HCT116 (cell line): Measurements from ENCODE around the gene JPH3. TPM values are rescaled to one million over a fixed set of nuclear protein-coding genes. Genes with fewer than 3 reads are reported as not detected.

Experiments used
- ATAC-seq: fragments of 200-7000 bp; cut with Tn5 transposase; 2 replicates; pipeline ENCODE4 v1.9.1; 2020; ENCODE audit warnings: mild to moderate bottlenecking, moderate library complexity
- BruUV-seq: library from RNA; stranded (reverse); fragments of 400-500 nt; replicated peaks from 2 replicates; lab custom pipeline; 2021; lab: Mats Ljungman, UMichigan
- CTCF ChIA-PET: fragments of 300-600 bp; sonication (Branson Sonifier 250); formaldehyde crosslinking; loops from one replicate; lab custom pipeline; 2021; ENCODE audit warnings: antibody characterized with exemption; lab: Charles Lee
- POLR2A ChIA-PET: fragments of 300-600, 350-600 bp; sonication (Branson Sonifier 250); formaldehyde crosslinking; loops from one replicate; lab custom pipeline; 2021; ENCODE audit warnings: antibody characterized with exemption; lab: Charles Lee
- RAD21 ChIA-PET, 2 experiments: fragments of 300-600 bp; sonication (Branson Sonifier 250); formaldehyde crosslinking; loops; one replicate each; lab custom pipeline; 2023; ENCODE audit warnings: low total read pairs in 2 of 2; ENCODE audit not compliant: uncharacterized antibody in 2 of 2, unreplicated experiment in 2 of 2, low non-redundant PET in 1 of 2; lab: Charles Lee
- DNase-seq: peaks from one replicate; pipeline ENCODE4 v3.0.0-alpha.2; 2010; ENCODE audit warnings: low read depth, low spot score
- H2AFZ ChIP-seq: fragments of 200-600 bp; shearing (Covaris generic), sonication (generic); 2 replicates; pipeline ENCODE4 v1.6.1; 2017; ENCODE audit warnings: low read depth, mixed run types, mixed read lengths, antibody characterized with exemption, low read length; ENCODE audit not compliant: poor library complexity, severe bottlenecking
- H3K27ac ChIP-seq: 2 replicates; pipeline ENCODE4 v1.5.1; 2012; ENCODE audit warnings: low read depth, low read length
- H3K27me3 ChIP-seq: fragments of 200-600 bp; sonication (generic); 2 replicates; pipeline ENCODE4 v1.6.1; 2016; ENCODE audit warnings: mixed run types, low read length, mixed read lengths; ENCODE audit not compliant: insufficient read depth
- H3K36me3 ChIP-seq, 2 experiments: fragments of 200-500 bp in 1 of 2; fragments of 200-600 bp in 1 of 2; sonication (Bioruptor generic) in 1 of 2; sonication (generic) in 1 of 2; 2 replicates each; pipeline versions ENCODE4 v1.5.1 to v1.6.1; 2014 to 2016; ENCODE audit warnings: low read length in 2 of 2, inconsistent platforms in 1 of 2, mixed read lengths in 1 of 2, mixed run types in 1 of 2; ENCODE audit not compliant: insufficient read depth in 2 of 2, control insufficient read depth in 1 of 2
- H3K4me1 ChIP-seq, 2 experiments: fragments of 200-600 bp in 1 of 2; sonication (generic) in 1 of 2; 2 replicates each; pipeline versions ENCODE4 v1.5.1 to v1.6.1; 2012 to 2017; ENCODE audit warnings: low read length in 2 of 2, inconsistent platforms in 1 of 2, mild to moderate bottlenecking in 1 of 2, mixed read lengths in 1 of 2, mixed run types in 1 of 2, moderate library complexity in 1 of 2; ENCODE audit not compliant: insufficient read depth in 2 of 2, control insufficient read depth in 1 of 2
- H3K4me2 ChIP-seq: fragments of 200-600 bp; sonication (generic); 2 replicates; pipeline ENCODE4 v1.6.1; 2017; ENCODE audit warnings: mixed run types, low read length, mixed read lengths
- H3K4me3 ChIP-seq, 2 experiments: fragments of 200-600 bp in 1 of 2; sonication (generic) in 1 of 2; replicated peaks in 1 of 2; 2 replicates each; pipeline ENCODE4 v1.5.1; 2011 to 2016; ENCODE audit warnings: low read length in 2 of 2, control low read depth in 1 of 2, low read depth in 1 of 2, mild to moderate bottlenecking in 1 of 2, mixed read lengths in 1 of 2, mixed run types in 1 of 2
- H3K79me2 ChIP-seq: fragments of 200-600 bp; sonication (generic); 2 replicates; pipeline ENCODE4 v1.6.1; 2017; ENCODE audit warnings: mild to moderate bottlenecking, mixed run types, low read length, moderate library complexity, mixed read lengths; ENCODE audit not compliant: insufficient read depth
- H3K9ac ChIP-seq: fragments of 200-600 bp; sonication (generic); 2 replicates; pipeline ENCODE4 v1.6.1; 2016; ENCODE audit warnings: low read length, mixed read lengths
- H3K9me2 ChIP-seq: fragments of 200-600 bp; sonication (generic), shearing (Covaris generic); 2 replicates; pipeline ENCODE4 v1.6.1; 2017; ENCODE audit warnings: mixed run types, mild to moderate bottlenecking, moderate library complexity; ENCODE audit not compliant: insufficient read depth
- H3K9me3 ChIP-seq, 2 experiments: fragments of 200-500 bp in 1 of 2; fragments of 200-600 bp in 1 of 2; sonication (Bioruptor generic) in 1 of 2; sonication (generic) in 1 of 2; 2 replicates each; pipeline ENCODE4 v1.6.1; 2014 to 2017; ENCODE audit warnings: low read length in 2 of 2, mixed read lengths in 2 of 2, inconsistent platforms in 1 of 2, low read depth in 1 of 2, mild to moderate bottlenecking in 1 of 2, mixed run types in 1 of 2, moderate library complexity in 1 of 2; ENCODE audit not compliant: control insufficient read depth in 1 of 2, insufficient read depth in 1 of 2
- H4K20me1 ChIP-seq: fragments of 200-600 bp; sonication (generic), shearing (Covaris generic); 2 replicates; pipeline ENCODE4 v1.6.1; 2017; ENCODE audit warnings: mixed run types, mild to moderate bottlenecking, moderate library complexity; ENCODE audit not compliant: insufficient read depth
- ATF3 ChIP-seq: IDR thresholded peaks from 2 replicates; pipeline ENCODE4 v1.6.1; 2012
- CEBPB ChIP-seq: IDR thresholded peaks from 2 replicates; pipeline ENCODE4 v1.6.1; 2012; ENCODE audit warnings: low read depth
- CTCF ChIP-seq, 3 experiments: fragments of 200-600 bp in 1 of 3; sonication (generic) in 1 of 3; IDR thresholded peaks in 2 of 3; conservative IDR thresholded peaks in 1 of 3; 2 replicates each; pipeline ENCODE4 v1.5.1; 2012 to 2017; ENCODE audit warnings: low read depth in 2 of 3, low read length in 2 of 3, antibody characterized with exemption in 1 of 3, borderline replicate concordance in 1 of 3, control low read depth in 1 of 3, mild to moderate bottlenecking in 1 of 3, mixed read lengths in 1 of 3, mixed run types in 1 of 3, moderate library complexity in 1 of 3; ENCODE audit not compliant: insufficient read depth in 1 of 3
- EZH2 ChIP-seq: fragments of 200-600 bp; sonication (generic); IDR thresholded peaks from 2 replicates; pipeline ENCODE4 v1.6.1; 2017; ENCODE audit warnings: antibody characterized with exemption, mixed run types
- EZH2phosphoT487 ChIP-seq: fragments of 200-600 bp; IDR thresholded peaks from 2 replicates; pipeline ENCODE4 v1.6.1; 2018; ENCODE audit warnings: antibody characterized with exemption, borderline replicate concordance
- POLR2AphosphoS5 ChIP-seq: IDR thresholded peaks from 2 replicates; pipeline ENCODE4 v1.6.1; 2011; ENCODE audit warnings: mild to moderate bottlenecking, low read depth, low read length, moderate library complexity
- RAD21 ChIP-seq: IDR thresholded peaks from 2 replicates; pipeline ENCODE4 v1.6.1; 2012; ENCODE audit warnings: low read depth, mild to moderate bottlenecking
- SIN3A ChIP-seq: IDR thresholded peaks from 2 replicates; pipeline ENCODE4 v1.6.1; 2012; ENCODE audit warnings: low read depth
- SRF ChIP-seq: IDR thresholded peaks from 2 replicates; pipeline ENCODE4 v1.6.1; 2012; ENCODE audit warnings: low read depth
- TCF7L2 ChIP-seq: IDR thresholded peaks from 2 replicates; pipeline ENCODE4 v1.7.0; 2011; ENCODE audit warnings: borderline replicate concordance, inconsistent platforms; ENCODE audit not compliant: insufficient read depth, insufficient read length; ENCODE audit errors: extremely low read depth
- YY1 ChIP-seq: IDR thresholded peaks from 2 replicates; pipeline ENCODE4 v1.6.1; 2011; ENCODE audit warnings: low read length, low read depth, moderate library complexity, mild to moderate bottlenecking; ENCODE audit not compliant: insufficient replicate concordance; ENCODE audit errors: extremely low read depth
- ZFX ChIP-seq: fragments of 450-650 bp; IDR thresholded peaks from 2 replicates; pipeline ENCODE4 v1.6.1; 2017
- intact Hi-C: fragments of 100-400 bp; cut with micrococcal nuclease; formaldehyde crosslinking; loops from 2 replicates; pipeline ENCODE4 v1.10.0; 2022
- total RNA-seq: library from RNA; stranded (reverse); gene quantifications from one replicate; pipeline ENCODE4 v1.2.1, GENCODE V29; 2021; ENCODE audit not compliant: unreplicated experiment

Gene JPH3
- total RNA-seq, 1 experiment from 2014 or later: 0.10 TPM

GRCh38 chr16:87652386-87652785, 50.1 kb downstream of the JPH3 start:
- POLR2A ChIA-PET: no interaction called here
- RAD21 ChIA-PET: no interaction called here
- CTCF ChIA-PET: interaction anchor here (1.0 to 1.7 kb wide), 2 partner anchors 11 to 17 kb away, joined by 3 to 9 read pairs; no protein-coding TSS in a partner anchor

GRCh38 chr16:87652799-87653198, 50.5 kb downstream of the JPH3 start:
- no peaks in the 10 kb centered on the region for H3K9me3 ChIP-seq
- no peaks in the 10 kb centered on the region for H3K36me3 ChIP-seq
- CTCF ChIA-PET: interaction anchor here (1.0 to 1.7 kb wide), 4 partner anchors 10 to 265 kb away, joined by 3 to 9 read pairs (median 4); no protein-coding TSS in a partner anchor
- H4K20me1 ChIP-seq: no peaks in the 10 kb centered on the region
- POLR2A ChIA-PET: no interaction called here
- no peak overlapping the region for H3K4me2 ChIP-seq
- intact Hi-C loops: no loop called here
- no peak overlapping the region for H3K4me3 ChIP-seq
- RAD21 ChIA-PET: interaction anchor here in 1 of 2 experiments (1.8 kb wide), 1 partner anchor 17 kb away, joined by 5 read pairs; no protein-coding TSS in a partner anchor
- H3K27ac ChIP-seq: no peak overlapping the region
- DNase-seq (no peak), ATAC-seq (no peak)
- no TSS peak for BruUV-seq
- peaks cover 8% of the 10 kb centered on the region; the same call in 1 of the 2 replicates for H3K27me3 ChIP-seq
- no peak overlapping the region for H2AFZ ChIP-seq
- H3K9ac ChIP-seq: no peak overlapping the region
- no peaks in the 10 kb centered on the region for H3K9me2 ChIP-seq
- H3K4me1 ChIP-seq: peaks cover 2 to 15% of the 10 kb centered on the region in 2 experiments; a peak in 2 of 4 replicates
- no peak for TF ChIP-seq ATF3
- TF ChIP-seq TCF7L2: no peak
- no peak for TF ChIP-seq POLR2AphosphoS5
- no peak for TF ChIP-seq EZH2
- TF ChIP-seq YY1: no peak
- no peak for TF ChIP-seq CTCF (IDR thresholded peaks at IDR 0.05 in 2 of 3, conservative IDR thresholded peaks at IDR 0.05 in 1 of 3; ENCODE audit: borderline replicate concordance in 1 of 3, insufficient read depth in 1 of 3, low read depth in 2 of 3, low read length in 2 of 3)
- TF ChIP-seq SIN3A: no peak
- TF ChIP-seq CEBPB: no peak
- no peak for TF ChIP-seq ZFX
- no peak for TF ChIP-seq SRF
- TF ChIP-seq RAD21: no peak
- H3K79me2 ChIP-seq: no peaks in the 10 kb centered on the region

More at GRCh38 chr16:87652386-87652785, 50.1 kb downstream of the JPH3 start:
- intact Hi-C loops: no loop called here
- Histone ChIP-seq H3K27ac (no peak overlapping the region), H3K4me2 (no peak overlapping the region), H3K9me3 (no peaks in the 10 kb centered on the region), H2AFZ (no peak overlapping the region), H3K9ac (no peak overlapping the region), H3K36me3 (no peaks in the 10 kb centered on the region), H3K4me3 (no peak overlapping the region), H3K9me2 (no peaks in the 10 kb centered on the region), H3K79me2 (no peaks in the 10 kb centered on the region), H3K4me1 (peaks cover 2 to 13% of the 10 kb centered on the region in 2 experiments; a peak in 2 of 4 replicates), H3K27me3 (peaks cover 8% of the 10 kb centered on the region; the same call in 1 of the 2 replicates), H4K20me1 (no peaks in the 10 kb centered on the region)
- no peak for TF ChIP-seq ATF3
- TF ChIP-seq EZH2phosphoT487: no peak
- BruUV-seq: no TSS peak
- DNase-seq (no peak), ATAC-seq (no peak)
